OCI-LY1 (cell line): ENCODE data around the gene L3MBTL4.

Experiments
- CTCF ChIP-seq: fragments of 200-600 bp; sonication (generic), shearing (Covaris generic); IDR thresholded peaks from 2 replicates; pipeline ENCODE4 v1.5.1; 2017; ENCODE audit warnings: mild to moderate bottlenecking, antibody characterized with exemption, low read length, moderate library complexity, mixed read lengths
- EZH2 ChIP-seq: fragments of 200-600 bp; sonication (generic), shearing (Covaris generic); IDR thresholded peaks from 2 replicates; pipeline ENCODE4 v1.8.0; 2017; ENCODE audit warnings: borderline replicate concordance, mixed run types, mild to moderate bottlenecking, antibody characterized with exemption, low read length, moderate library complexity, mixed read lengths

GRCh38 chr18:6251084-6251483 lies 163.6 kb downstream of the L3MBTL4 start:
- TF ChIP-seq CTCF (no peak), EZH2 (no peak)
